GM19452 (cell line): ENCODE results near the gene TNFRSF4.
"Not testable (repeated sequence)": the region's sequence is repeated elsewhere in the genome, so short reads cannot be mapped to it uniquely, and the experiment has no call there.

Experiments used
- ATAC-seq: cut with Tn5 transposase; IDR thresholded peaks from one replicate; pipeline ENCODE4 v1.9.1; 2021; ENCODE audit not compliant: unreplicated experiment

TNFRSF4 gene

DNA sequence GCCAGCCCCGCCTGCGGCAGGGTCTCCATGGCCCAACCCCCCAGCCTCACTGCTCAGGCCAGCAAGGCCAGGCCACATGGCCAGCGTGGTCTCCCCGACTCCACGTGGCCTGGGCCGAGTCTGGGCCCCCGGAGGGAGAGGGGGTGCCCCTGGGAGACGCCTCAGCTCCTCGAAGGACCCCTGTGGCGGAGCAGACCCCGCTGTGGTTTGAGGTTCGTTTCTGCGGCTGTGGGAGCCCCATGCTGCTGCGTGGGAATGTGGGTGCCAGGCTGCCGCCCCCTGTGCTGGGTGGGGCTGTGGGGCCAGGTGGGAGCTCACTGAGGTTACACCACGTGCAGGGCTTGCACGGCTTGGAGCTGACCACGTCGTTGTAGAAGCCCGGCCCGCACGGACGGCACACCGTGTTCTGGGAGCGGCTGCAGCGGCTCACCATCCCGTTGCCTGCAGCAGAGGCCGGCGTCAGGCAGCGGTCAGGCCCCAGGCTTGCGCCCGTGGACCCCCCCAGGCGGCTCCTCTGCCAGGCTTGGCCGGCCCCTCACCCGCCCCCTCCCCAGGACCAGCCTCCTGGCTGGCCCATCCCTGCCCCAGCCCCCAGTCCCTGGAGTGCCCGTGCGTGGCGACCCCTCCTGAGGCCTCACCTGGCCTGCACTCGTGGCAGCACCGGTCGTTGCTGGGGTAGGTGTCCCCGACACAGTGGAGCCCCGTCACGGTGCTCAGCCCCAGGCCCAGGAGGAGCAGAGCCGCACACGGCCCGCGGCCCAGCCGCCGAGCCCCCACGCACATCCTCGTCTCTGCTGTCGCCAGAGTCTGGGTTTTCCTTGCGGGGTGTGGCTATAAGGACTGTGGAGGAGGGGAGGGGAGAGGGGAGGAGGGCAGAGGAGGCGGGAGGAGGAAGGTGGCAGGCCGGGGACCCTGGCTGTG, at the start of gene TNFRSF4:
Gene TNFRSF4, minus strand, starts transcription at position 809 of the 921 bp plus-strand sequence. Its CDS starts 26 bp downstream, at position 783.
- no peak for ATAC-seq

DNA sequence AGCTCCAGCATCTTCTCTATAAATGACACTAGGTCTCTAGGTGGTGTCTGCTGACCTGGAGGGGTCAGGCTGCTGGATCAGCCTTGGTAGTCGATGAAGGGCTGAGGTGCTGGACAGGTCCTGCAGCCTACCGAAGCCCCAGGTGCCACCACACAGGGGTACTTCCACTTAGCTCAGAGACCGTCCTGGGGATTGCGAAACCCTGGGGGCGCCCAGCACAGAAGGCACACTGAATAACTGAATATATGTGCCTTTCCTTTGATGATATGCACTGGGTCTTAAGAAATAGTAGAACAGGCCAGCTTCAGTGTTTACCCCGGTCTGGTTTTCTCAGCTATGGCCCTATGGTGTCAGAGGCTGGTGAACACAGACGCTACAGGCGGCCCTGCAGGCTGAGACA, 48.8 kb upstream of the TNFRSF4 start:
- ATAC-seq: no peak

GRCh38 chr1:1262071-1262470, 48.1 kb upstream of the TNFRSF4 start:
- ATAC-seq: no peak

DNA sequence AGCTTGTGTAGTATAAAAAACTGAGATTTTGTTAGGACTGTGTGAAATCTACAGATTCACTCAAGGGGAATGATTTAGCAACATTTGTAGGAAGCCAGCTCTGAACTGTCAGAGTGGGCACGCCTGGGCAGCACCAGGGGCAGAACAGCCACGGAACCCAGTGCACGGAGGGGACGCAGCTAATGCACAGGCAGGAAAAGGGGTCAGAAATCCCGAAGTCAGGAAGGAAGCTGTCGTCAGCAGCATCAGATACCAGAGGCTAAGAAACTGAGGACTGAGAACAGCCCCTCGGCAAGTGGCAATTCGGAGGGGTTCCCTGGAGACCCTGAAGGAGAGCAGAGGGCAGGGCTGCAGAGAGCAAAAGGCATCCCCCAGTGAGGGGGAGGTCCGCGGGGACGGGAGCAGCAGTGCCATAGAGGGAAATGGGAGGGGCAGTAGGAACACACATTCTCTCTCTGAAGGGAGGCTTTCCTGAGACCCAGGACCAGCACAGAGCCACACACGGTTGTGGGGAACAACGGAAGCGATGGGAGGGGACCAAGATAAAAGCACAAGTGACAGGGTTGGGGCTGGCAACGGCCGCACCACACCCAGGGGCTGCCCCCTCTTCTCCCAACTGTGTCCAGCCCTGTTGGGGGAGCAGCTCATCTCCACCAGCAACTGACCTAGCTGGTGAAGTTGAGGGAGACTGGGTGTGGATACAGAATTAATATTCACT, 47.0 kb upstream of the TNFRSF4 start:
- ATAC-seq: no peak

DNA sequence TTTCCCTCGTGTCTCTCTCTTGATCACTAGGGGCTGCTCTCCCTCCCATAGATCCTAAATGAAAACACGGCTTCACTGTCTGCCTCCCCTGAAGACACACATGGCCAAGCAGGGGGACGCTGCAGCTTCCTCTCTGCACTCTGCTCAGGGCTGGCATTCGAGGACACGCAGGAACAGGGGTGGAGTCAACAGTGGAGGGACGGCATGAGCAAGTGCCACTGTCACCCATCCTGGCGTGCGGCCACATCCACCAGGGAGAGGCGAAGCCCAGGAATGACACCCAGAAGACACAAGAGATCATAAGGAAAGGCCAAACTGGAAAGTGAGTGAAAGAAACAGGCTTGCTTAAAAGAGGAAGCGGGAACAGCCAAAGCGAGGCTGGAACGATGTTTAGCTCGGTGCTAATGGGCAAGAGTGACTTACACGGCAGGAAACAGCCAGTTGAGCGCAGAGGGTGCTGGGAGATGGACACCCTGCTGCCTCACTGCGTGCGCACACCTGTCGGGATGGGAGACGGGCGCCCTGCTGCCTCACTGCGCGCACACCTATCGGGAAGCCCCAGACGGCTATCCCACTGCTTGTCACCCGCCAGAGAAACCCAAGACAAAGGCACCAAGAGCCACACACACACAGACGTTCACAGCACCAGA, 46.1 kb upstream of the TNFRSF4 start:
- no peak for ATAC-seq

DNA sequence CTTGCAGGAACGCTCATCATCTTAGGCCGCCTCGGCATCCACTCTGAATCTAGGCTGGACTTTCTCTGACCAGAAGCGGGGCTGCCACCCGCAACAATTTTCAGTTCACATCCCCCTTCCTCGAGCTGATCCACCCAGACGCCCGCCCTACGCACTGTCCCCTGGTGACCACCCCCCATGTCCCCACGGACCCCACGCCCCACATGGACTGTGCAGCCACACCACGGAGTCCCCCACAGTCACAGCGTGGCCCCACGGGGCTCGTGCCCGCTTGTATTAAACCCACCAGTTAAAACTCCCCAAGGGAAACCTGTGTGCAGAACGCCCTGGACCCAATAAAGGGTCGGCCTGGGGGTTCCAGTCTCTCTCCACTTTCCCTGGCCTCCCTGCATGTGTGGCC, 45.6 kb upstream of the TNFRSF4 start:
- ATAC-seq: no peak

- no peak for ATAC-seq
Measured at GRCh38 chr1:1259119-1259488, 45.2 kb upstream of the TNFRSF4 start.

GRCh38 chr1:1256956-1257871, 43.3 kb upstream of the TNFRSF4 start:
- ATAC-seq: no peak

GRCh38 chr1:1255611-1256010, 41.7 kb upstream of the TNFRSF4 start:
- no peak for ATAC-seq

DNA sequence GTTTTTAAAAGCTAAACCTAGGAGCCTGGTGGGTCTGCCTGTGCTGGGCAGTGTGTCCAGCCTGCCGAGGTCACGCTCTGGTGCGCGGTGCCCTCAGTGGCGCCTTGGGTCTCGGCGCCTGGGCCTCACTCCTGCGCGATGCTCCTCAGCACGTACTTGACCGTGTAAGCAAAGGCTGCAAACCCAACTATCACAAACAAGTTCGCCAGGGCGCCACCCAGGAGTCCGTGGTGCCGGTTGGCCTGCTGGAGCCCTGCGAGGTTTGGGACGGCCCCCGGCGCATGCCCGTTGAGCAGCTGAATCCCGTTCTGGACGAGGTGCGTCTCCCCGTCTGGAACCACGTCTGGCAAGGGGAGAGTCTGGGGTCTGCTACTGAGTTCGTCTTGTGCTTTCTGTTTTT, 41.1 kb upstream of the TNFRSF4 start:
- no peak for ATAC-seq

- ATAC-seq: no peak
Measured at GRCh38 chr1:1254667-1254998, 40.7 kb upstream of the TNFRSF4 start.

DNA sequence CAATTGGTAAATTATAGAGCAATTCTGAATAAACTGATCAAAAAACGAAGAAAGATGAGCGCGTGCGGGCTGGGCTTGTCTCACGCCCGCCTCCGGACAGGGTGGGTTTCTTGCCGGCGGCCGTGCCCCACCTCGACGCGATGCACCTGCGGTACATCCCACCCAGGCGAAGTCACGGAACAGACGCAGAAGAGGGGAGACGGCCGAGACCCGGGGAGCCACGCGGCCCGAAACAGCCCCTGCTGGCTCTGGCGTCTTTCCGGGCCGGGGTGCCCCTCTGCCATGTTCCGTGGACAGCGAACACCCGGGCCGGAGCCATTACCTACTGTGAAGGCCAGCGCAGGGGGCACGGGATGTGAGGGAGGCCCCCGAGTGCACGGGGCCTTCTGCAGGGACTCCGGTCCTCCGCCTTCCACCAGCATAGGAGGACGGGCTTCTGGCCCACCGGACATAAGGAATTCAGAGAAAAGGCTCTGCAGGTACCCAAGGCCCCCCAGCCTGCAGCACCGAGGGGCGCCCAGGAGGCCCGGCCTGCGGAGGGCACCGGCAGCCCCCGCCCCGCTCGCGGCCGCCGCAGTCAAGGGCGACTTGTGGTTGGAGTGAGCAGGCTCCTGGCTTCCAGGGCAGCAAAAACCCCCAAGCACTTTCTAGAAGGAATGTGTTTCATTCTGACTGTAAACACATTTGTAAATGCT, 40.2 kb upstream of the TNFRSF4 start:
- no peak for ATAC-seq

GRCh38 chr1:1253314-1253713, 39.4 kb upstream of the TNFRSF4 start:
- ATAC-seq: no peak

- ATAC-seq: no peak
Measured at GRCh38 chr1:1250786-1251284, 36.9 kb upstream of the TNFRSF4 start.

GRCh38 chr1:1248009-1248913, 34.3 kb upstream of the TNFRSF4 start:
- ATAC-seq: not testable (repeated sequence)

GRCh38 chr1:1247341-1247913, 33.5 kb upstream of the TNFRSF4 start:
- no peak for ATAC-seq

GRCh38 chr1:1246577-1247340, 32.8 kb upstream of the TNFRSF4 start, which contains the start of gene C1QTNF12:
Gene C1QTNF12 (minus strand): TSS chr1:1246722. CDS start chr1:1246690, 32 bp downstream.
- no peak for ATAC-seq
